Lower leg skin (tissue), 4 donors: ENCODE measurements around the gene COG4. TPM values are rescaled to one million over a fixed set of nuclear protein-coding genes. Genes with fewer than 3 reads are reported as not detected.

Source experiments
- DNase-seq, 2 donors: peaks; one replicate each; pipeline ENCODE4 v3.0.0-alpha.2; 2019; ENCODE audit warnings: low spot score in 2 of 2
- H3K4me3 ChIP-seq: fragments of 200-600 bp; sonication (generic); 2 replicates; pipeline ENCODE4 v1.5.1; 2017; ENCODE audit warnings: mild to moderate bottlenecking, low read depth; ENCODE audit not compliant: poor library complexity, severe bottlenecking
- CTCF ChIP-seq, 3 donors: fragments of 450-650 bp; IDR thresholded peaks; one replicate each; pipeline ENCODE4 v1.5.1; 2016; ENCODE audit warnings: antibody characterized with exemption in 3 of 3, mild to moderate bottlenecking in 3 of 3, moderate library complexity in 2 of 3
- POLR2A ChIP-seq, 2 donors: fragments of 450-650 bp; IDR thresholded peaks; one replicate each; pipeline ENCODE4 v1.6.1; 2016 to 2017; ENCODE audit warnings: antibody characterized with exemption in 2 of 2, mild to moderate bottlenecking in 1 of 2, moderate library complexity in 1 of 2
- WGBS, 2 donors: methylation state at CpG; one replicate each; pipeline ENCODE4 v1.1.5; 2018; 5-methylcytosine and 5-hydroxymethylcytosine counted together
- intact Hi-C: fragments of 100-400 bp; cut with DNase I; formaldehyde crosslinking; loops from one replicate; pipeline ENCODE4 v1.15.0; 2023; ENCODE audit warnings: low total_unique reads
- total RNA-seq, 4 donors: library from RNA; depleted of rRNA; stranded (reverse); fragments of >200 nt; gene quantifications; one replicate each; pipeline ENCODE4 v1.1.0, GENCODE V29; 2016

Gene COG4
- total RNA-seq, 4 donors from 2014 or later = 36.0 to 95.7 (median 48.3) TPM

- TF ChIP-seq CTCF (IDR thresholded peaks at IDR 0.05) = no peak
- peak in 1 of 2 donors; percentile 59 for TF ChIP-seq POLR2A (IDR thresholded peaks at IDR 0.05)
- peak within 1 kb of the TSS; percentile 74 for H3K4me3 ChIP-seq
- WGBS, 2 donors = 0% methylated on average over 32 of the region's 32 CpGs
- peak; percentile 64 to 92 for DNase-seq
- intact Hi-C loops = no loop called here
Measured at GRCh38 chr16:70523743-70524398, 517 bp upstream of the COG4 start, which contains the start of gene SF3B3. SF3B3 (plus strand) TSS chr16:70523816; CDS start chr16:70526657, 2,841 bp downstream.

- no peak for TF ChIP-seq CTCF (IDR thresholded peaks at IDR 0.05)
- TF ChIP-seq POLR2A (IDR thresholded peaks at IDR 0.05) = no peak
- WGBS, 2 donors = 42 to 44% methylated on average over 18 of the region's 18 CpGs
- intact Hi-C loops = no loop called here
- DNase-seq = no peak
- peak overlapping the region; percentile 57 for H3K4me3 ChIP-seq
Measured at GRCh38 chr16:70522216-70523075, 908 bp downstream of the COG4 start.

GRCh38 chr16:70520612-70521297, 2.6 kb downstream of the COG4 start:
- intact Hi-C loops = no loop called here
- DNase-seq = no peak
- WGBS, 2 donors = 76 to 81% methylated on average over 8 of the region's 8 CpGs
- no peak for TF ChIP-seq POLR2A (IDR thresholded peaks at IDR 0.05)
- TF ChIP-seq CTCF (IDR thresholded peaks at IDR 0.05) = no peak
- H3K4me3 ChIP-seq = no peak overlapping the region

GRCh38 chr16:70512456-70512855, 10.9 kb downstream of the COG4 start:
- TF ChIP-seq POLR2A (IDR thresholded peaks at IDR 0.05) (no peak), CTCF (IDR thresholded peaks at IDR 0.05) (no peak)
- intact Hi-C loops = no loop called here
- DNase-seq = no peak
- 83 to 94% methylated on average over 5 of the region's 5 CpGs for WGBS, 2 donors
- no peak overlapping the region for H3K4me3 ChIP-seq

- no peak for DNase-seq
- TF ChIP-seq CTCF (IDR thresholded peaks at IDR 0.05) = no peak
- no peak for TF ChIP-seq POLR2A (IDR thresholded peaks at IDR 0.05)
- 93 to 100% methylated on average over 1 of the region's 1 CpG for WGBS, 2 donors
- H3K4me3 ChIP-seq = no peak overlapping the region
- intact Hi-C loops = no loop called here
Measured at GRCh38 chr16:70511833-70512232, 11.5 kb downstream of the COG4 start.
